Measurements from ENCODE around the gene SULT1A4.
"Not testable (repeated sequence)": the region's sequence is repeated elsewhere in the genome, so short reads cannot be mapped to it uniquely, and the experiment has no call there.

DNA sequence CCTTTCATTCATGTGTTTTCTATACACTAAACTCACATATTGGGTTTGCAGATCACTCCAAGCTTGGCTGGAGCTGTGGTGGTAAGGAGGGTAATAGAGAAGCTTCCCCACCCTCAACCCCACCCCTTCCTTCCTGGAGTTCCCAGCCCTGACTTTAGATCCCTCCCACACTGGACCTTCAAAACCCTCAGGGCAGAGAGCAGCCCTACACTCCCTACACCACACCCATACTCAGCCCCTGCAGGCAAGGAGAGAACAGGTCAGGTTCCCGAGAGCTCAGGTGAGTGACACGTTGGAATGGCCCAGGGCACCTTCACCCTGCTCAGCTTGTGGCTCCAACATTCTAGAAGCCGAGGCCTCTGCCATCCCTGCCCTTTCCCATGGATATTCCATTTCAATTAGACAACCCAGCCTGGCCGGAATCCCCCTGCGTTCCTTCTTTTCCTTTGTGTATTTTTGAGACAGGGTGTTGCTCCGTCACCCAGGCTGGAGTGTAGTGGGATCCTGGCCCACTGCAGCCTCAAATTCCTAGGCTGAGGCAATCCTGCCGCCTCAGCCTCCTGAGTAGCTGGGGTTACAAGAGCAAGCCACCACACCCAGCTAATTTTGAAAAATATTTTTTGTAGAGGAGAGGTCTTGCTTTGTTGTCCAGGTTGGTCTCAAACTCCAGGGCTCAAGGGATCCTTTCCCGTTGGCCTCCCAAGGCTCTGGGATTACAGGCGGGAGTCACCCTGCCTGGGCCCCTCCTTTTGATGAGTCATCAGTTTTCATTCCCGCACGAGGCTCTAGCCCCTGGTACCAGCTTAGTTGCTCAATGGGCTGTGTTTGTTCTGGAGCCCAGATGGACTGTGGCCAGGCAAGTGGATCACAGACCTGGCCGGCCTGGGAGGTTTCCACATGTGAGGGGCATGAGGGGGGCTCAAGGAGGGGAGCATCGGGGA, at the start of gene SULT1A4:
- not testable (repeated sequence) for TF ChIP-seq HDAC2, EP300 (IDR thresholded peaks at IDR 0.05)
- TF ChIP-seq, protein P1, sequence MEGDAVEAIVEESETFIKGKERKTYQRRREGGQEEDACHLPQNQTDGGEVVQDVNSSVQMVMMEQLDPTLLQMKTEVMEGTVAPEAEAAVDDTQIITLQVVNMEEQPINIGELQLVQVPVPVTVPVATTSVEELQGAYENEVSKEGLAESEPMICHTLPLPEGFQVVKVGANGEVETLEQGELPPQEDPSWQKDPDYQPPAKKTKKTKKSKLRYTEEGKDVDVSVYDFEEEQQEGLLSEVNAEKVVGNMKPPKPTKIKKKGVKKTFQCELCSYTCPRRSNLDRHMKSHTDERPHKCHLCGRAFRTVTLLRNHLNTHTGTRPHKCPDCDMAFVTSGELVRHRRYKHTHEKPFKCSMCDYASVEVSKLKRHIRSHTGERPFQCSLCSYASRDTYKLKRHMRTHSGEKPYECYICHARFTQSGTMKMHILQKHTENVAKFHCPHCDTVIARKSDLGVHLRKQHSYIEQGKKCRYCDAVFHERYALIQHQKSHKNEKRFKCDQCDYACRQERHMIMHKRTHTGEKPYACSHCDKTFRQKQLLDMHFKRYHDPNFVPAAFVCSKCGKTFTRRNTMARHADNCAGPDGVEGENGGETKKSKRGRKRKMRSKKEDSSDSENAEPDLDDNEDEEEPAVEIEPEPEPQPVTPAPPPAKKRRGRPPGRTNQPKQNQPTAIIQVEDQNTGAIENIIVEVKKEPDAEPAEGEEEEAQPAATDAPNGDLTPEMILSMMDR (IDR thresholded peaks at IDR 0.05), result not testable (repeated sequence)
